ENCODE measurements around the gene OR4E1. TPM values are rescaled to one million over a fixed set of nuclear protein-coding genes. Genes with fewer than 3 reads are reported as not detected.
"Not testable (repeated sequence)": the region's sequence is repeated elsewhere in the genome, so short reads cannot be mapped to it uniquely, and the experiment has no call there.

Gene OR4E1
- total RNA-seq, 2 donors from 2014 or later: not detected

- Histone ChIP-seq H3K27me3 (no peaks in the 10 kb centered on the region), H3K9me3 (no peaks in the 10 kb centered on the region), H3K4me1 (no peaks in the 10 kb centered on the region), H3K36me3 (replicated peaks in 1 of 2; ENCODE audit: insufficient read depth in 1 of 2, low read depth in 2 of 2) (no peaks in the 10 kb centered on the region), H3K4me3 (no peak overlapping the region), H3K27ac (no peak overlapping the region)
- no peak for DNase-seq
- no peak for TF ChIP-seq POLR2A (IDR thresholded peaks at IDR 0.05)
- TF ChIP-seq, protein P1, sequence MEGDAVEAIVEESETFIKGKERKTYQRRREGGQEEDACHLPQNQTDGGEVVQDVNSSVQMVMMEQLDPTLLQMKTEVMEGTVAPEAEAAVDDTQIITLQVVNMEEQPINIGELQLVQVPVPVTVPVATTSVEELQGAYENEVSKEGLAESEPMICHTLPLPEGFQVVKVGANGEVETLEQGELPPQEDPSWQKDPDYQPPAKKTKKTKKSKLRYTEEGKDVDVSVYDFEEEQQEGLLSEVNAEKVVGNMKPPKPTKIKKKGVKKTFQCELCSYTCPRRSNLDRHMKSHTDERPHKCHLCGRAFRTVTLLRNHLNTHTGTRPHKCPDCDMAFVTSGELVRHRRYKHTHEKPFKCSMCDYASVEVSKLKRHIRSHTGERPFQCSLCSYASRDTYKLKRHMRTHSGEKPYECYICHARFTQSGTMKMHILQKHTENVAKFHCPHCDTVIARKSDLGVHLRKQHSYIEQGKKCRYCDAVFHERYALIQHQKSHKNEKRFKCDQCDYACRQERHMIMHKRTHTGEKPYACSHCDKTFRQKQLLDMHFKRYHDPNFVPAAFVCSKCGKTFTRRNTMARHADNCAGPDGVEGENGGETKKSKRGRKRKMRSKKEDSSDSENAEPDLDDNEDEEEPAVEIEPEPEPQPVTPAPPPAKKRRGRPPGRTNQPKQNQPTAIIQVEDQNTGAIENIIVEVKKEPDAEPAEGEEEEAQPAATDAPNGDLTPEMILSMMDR (IDR thresholded peaks at IDR 0.05): no peak
- no peak for ATAC-seq
- intact Hi-C loops (cut with DNase I): no loop called here
Measured at GRCh38 chr14:21647380-21647779, 26.2 kb downstream of the OR4E1 start.

- ATAC-seq (no peak), DNase-seq (no peak)
- Histone ChIP-seq H3K4me3 (no peak overlapping the region), H3K4me1 (no peaks in the 10 kb centered on the region), H3K36me3 (replicated peaks in 1 of 2; ENCODE audit: insufficient read depth in 1 of 2, low read depth in 2 of 2) (no peaks in the 10 kb centered on the region), H3K27me3 (no peaks in the 10 kb centered on the region), H3K27ac (no peak overlapping the region), H3K9me3 (no peaks in the 10 kb centered on the region)
- intact Hi-C loops (cut with DNase I): no loop called here
- no peak for TF ChIP-seq POLR2A (IDR thresholded peaks at IDR 0.05)
- TF ChIP-seq, protein P1 (IDR thresholded peaks at IDR 0.05): no peak
- 54 to 55% methylated on average over 5 of the region's 5 CpGs for WGBS, 2 donors
Measured at GRCh38 chr14:21643407-21643806, 30.2 kb downstream of the OR4E1 start.

DNA sequence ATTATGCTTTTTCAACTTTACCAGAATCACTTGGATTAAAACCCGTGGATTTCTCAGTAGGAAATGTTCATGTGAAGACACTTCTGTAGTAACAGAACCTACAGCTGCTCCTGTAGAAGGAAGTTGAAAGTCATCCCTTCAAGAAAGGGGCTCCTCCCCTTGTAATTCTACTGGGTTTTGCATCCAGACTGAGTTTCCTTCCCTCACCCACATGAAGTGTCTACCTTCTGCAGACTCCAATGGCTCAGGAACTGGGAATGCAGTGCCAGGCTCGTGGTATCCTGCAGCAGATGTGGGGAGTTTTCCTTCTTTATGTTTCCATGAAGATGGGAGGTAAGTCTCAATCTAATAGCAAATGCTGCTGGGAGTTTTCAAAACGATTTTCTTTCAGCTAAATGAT, 30.9 kb downstream of the OR4E1 start:
- no peaks in the 10 kb centered on the region for H3K27me3 ChIP-seq
- H3K36me3 ChIP-seq (replicated peaks in 1 of 2; ENCODE audit: insufficient read depth in 1 of 2, low read depth in 2 of 2): no peaks in the 10 kb centered on the region
- H3K27ac ChIP-seq: no peak overlapping the region
- intact Hi-C loops (cut with DNase I): no loop called here
- TF ChIP-seq, protein P1 (IDR thresholded peaks at IDR 0.05): no peak
- no peak for TF ChIP-seq POLR2A (IDR thresholded peaks at IDR 0.05)
- H3K4me1 ChIP-seq: no peaks in the 10 kb centered on the region
- 32 to 42% methylated on average over 3 of the region's 3 CpGs for WGBS, 2 donors
- ATAC-seq (no peak), DNase-seq (no peak)
- H3K9me3 ChIP-seq: no peaks in the 10 kb centered on the region
- H3K4me3 ChIP-seq: no peak overlapping the region

DNA sequence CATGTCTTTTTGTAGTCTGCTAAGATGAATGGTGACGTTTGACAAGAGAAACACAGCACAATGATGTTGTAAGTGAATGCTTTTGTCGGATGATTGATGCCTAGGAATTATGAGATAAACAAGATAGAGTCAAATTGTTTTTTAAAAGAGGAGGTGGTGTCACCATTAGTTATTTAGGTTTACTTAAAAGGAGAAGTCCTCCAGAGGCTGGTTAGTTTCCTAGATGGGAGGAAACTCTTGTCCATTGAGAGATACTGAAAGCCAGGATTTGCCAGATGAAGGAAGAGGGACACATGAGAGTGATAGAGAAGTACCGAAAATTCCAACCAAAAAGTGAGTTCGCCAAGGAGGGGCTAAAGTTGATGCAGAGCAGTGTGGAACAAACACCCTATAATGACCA, 38.8 kb downstream of the OR4E1 start, which contains the start of gene OR10G2:
Gene OR10G2, minus strand, starts transcription at position 101 of the 400 bp plus-strand sequence. Its CDS starts 98 bp downstream, at position 3.
- DNase-seq (no peak), ATAC-seq (no peak)
- 53 to 60% methylated on average over 4 of the region's 4 CpGs for WGBS, 2 donors
- Histone ChIP-seq H3K9me3 (no peaks in the 10 kb centered on the region), H3K27ac (no peak within 1 kb of the TSS), H3K36me3 (replicated peaks in 1 of 2; ENCODE audit: insufficient read depth in 1 of 2, low read depth in 2 of 2) (no peaks in the 10 kb centered on the region), H3K27me3 (no peaks in the 10 kb centered on the region), H3K4me1 (no peaks in the 10 kb centered on the region), H3K4me3 (no peak within 1 kb of the TSS)
- intact Hi-C loops (cut with DNase I): no loop called here
- TF ChIP-seq, protein P1 (IDR thresholded peaks at IDR 0.05): no peak
- TF ChIP-seq POLR2A (IDR thresholded peaks at IDR 0.05): no peak

- intact Hi-C loops (cut with DNase I): no loop called here
- 13% methylated on average over 3 of the region's 3 CpGs for WGBS, 2 donors
- no peak for DNase-seq
Measured at GRCh38 chr14:21631084-21631483, 42.5 kb downstream of the OR4E1 start.

GRCh38 chr14:21630503-21630902, 43.1 kb downstream of the OR4E1 start:
- intact Hi-C loops (cut with DNase I); H3K36me3 ChIP-seq (replicated peaks in 1 of 2; ENCODE audit: insufficient read depth in 1 of 2, low read depth in 2 of 2); H3K4me3 ChIP-seq; ATAC-seq; DNase-seq; H3K27me3 ChIP-seq; H3K27ac ChIP-seq; H3K9me3 ChIP-seq; H3K4me1 ChIP-seq: not testable (repeated sequence)
- WGBS, 2 donors: 88 to 93% methylated on average over 1 of the region's 1 CpG

More at GRCh38 chr14:21631084-21631483, 42.5 kb downstream of the OR4E1 start:
- no peak for TF ChIP-seq POLR2A (IDR thresholded peaks at IDR 0.05)
- TF ChIP-seq, protein P1 (IDR thresholded peaks at IDR 0.05): no peak
- no peak for ATAC-seq
- Histone ChIP-seq H3K36me3 (replicated peaks in 1 of 2; ENCODE audit: insufficient read depth in 1 of 2, low read depth in 2 of 2) (no peaks in the 10 kb centered on the region), H3K4me3 (no peak overlapping the region), H3K9me3 (no peaks in the 10 kb centered on the region), H3K4me1 (no peaks in the 10 kb centered on the region), H3K27ac (no peak overlapping the region), H3K27me3 (no peaks in the 10 kb centered on the region)
